GM19328 (cell line): ENCODE data around the gene CSTF1.
A peak's percentile ranks its signal among the peaks of the same experiment; 100 is the strongest.
"Not testable (repeated sequence)": the region's sequence is repeated elsewhere in the genome, so short reads cannot be mapped to it uniquely, and the experiment has no call there.

Source experiments
- ATAC-seq: cut with Tn5 transposase; IDR thresholded peaks from one replicate; pipeline ENCODE4 v1.9.1; 2021; ENCODE audit warnings: mild to moderate bottlenecking, moderate library complexity; ENCODE audit not compliant: unreplicated experiment

The CSTF1 gene

GRCh38 chr20:56368351-56369134, 23.9 kb upstream of the CSTF1 start:
- ATAC-seq = no peak

- no peak for ATAC-seq
Measured at GRCh38 chr20:56369179-56369578, 23.3 kb upstream of the CSTF1 start.

- no peak for ATAC-seq
Measured at GRCh38 chr20:56371977-56372376, 20.5 kb upstream of the CSTF1 start.

- ATAC-seq = no peak
Measured at GRCh38 chr20:56372850-56373249, 19.6 kb upstream of the CSTF1 start.

GRCh38 chr20:56373942-56374341, 18.5 kb upstream of the CSTF1 start:
- no peak for ATAC-seq

GRCh38 chr20:56376331-56376730, 16.1 kb upstream of the CSTF1 start:
- no peak for ATAC-seq

GRCh38 chr20:56378386-56378785, 14.1 kb upstream of the CSTF1 start:
- ATAC-seq = no peak

GRCh38 chr20:56380375-56380774, 12.1 kb upstream of the CSTF1 start:
- no peak for ATAC-seq

GRCh38 chr20:56381501-56381900, 10.9 kb upstream of the CSTF1 start:
- ATAC-seq = no peak

GRCh38 chr20:56382696-56383095, 9.7 kb upstream of the CSTF1 start:
- ATAC-seq = no peak

GRCh38 chr20:56383334-56383733, 9.1 kb upstream of the CSTF1 start:
- ATAC-seq = no peak

- ATAC-seq = no peak
Measured at GRCh38 chr20:56385130-56385529, 7.3 kb upstream of the CSTF1 start.

GRCh38 chr20:56386219-56386618, 6.2 kb upstream of the CSTF1 start:
- ATAC-seq = no peak

GRCh38 chr20:56388882-56389281, 3.6 kb upstream of the CSTF1 start:
- ATAC-seq = no peak

- no peak for ATAC-seq
Measured at GRCh38 chr20:56389807-56390206, 2.6 kb upstream of the CSTF1 start.

GRCh38 chr20:56390396-56390795, 2.0 kb upstream of the CSTF1 start:
- ATAC-seq = not testable (repeated sequence)

- ATAC-seq = no peak
Measured at GRCh38 chr20:56391037-56391436, 1.4 kb upstream of the CSTF1 start.

- peak; percentile 20 for ATAC-seq
Measured at GRCh38 chr20:56391596-56392131, 781 bp upstream of the CSTF1 start.

- ATAC-seq = no peak
Measured at GRCh38 chr20:56392881-56393482, 537 bp downstream of the CSTF1 start.

GRCh38 chr20:56393653-56394052, 1.2 kb downstream of the CSTF1 start:
- no peak for ATAC-seq

- no peak for ATAC-seq
Measured at GRCh38 chr20:56395166-56395565, 2.7 kb downstream of the CSTF1 start.

GRCh38 chr20:56400001-56400640, 7.7 kb downstream of the CSTF1 start:
- no peak for ATAC-seq
